Measurements from ENCODE around the gene HINT2.

The HINT2 gene

GRCh38 chr9:35769763-35770162 is 45.1 kb downstream of the HINT2 start:
- H3K4me3 ChIP-seq (ENCODE audit: low read depth in 1 of 2, low read length in 2 of 2), result no peak overlapping the region
- no peaks in the 10 kb centered on the region for H3K27me3 ChIP-seq (ENCODE audit: control insufficient read depth in 1 of 2, insufficient read depth in 2 of 2, low read length in 2 of 2)
- no peak overlapping the region for H3K9ac ChIP-seq (ENCODE audit: low read length)
- H3K36me3 ChIP-seq (ENCODE audit: insufficient read depth, low read length), result no peaks in the 10 kb centered on the region
- H3K9me3 ChIP-seq (ENCODE audit: low read length), result no peaks in the 10 kb centered on the region
- peaks cover 22% of the 10 kb centered on the region for H3K4me1 ChIP-seq (ENCODE audit: insufficient read depth, low read length)
- H3K27ac ChIP-seq (ENCODE audit: low read depth, low read length), result no peak overlapping the region

- no peaks in the 10 kb centered on the region for H3K9me3 ChIP-seq (ENCODE audit: low read length)
- H3K27ac ChIP-seq (ENCODE audit: low read depth, low read length), result no peak overlapping the region
- H3K4me3 ChIP-seq (ENCODE audit: low read depth in 1 of 2, low read length in 2 of 2), result no peak overlapping the region
- H3K36me3 ChIP-seq (ENCODE audit: insufficient read depth, low read length), result no peaks in the 10 kb centered on the region
- H3K4me1 ChIP-seq (ENCODE audit: insufficient read depth, low read length), result peaks cover 22% of the 10 kb centered on the region
- no peaks in the 10 kb centered on the region for H3K27me3 ChIP-seq (ENCODE audit: control insufficient read depth in 1 of 2, insufficient read depth in 2 of 2, low read length in 2 of 2)
- H3K9ac ChIP-seq (ENCODE audit: low read length), result no peak overlapping the region
These were observed 47.4 kb downstream of the HINT2 start for GRCh38 chr9:35767458-35767857.

DNA sequence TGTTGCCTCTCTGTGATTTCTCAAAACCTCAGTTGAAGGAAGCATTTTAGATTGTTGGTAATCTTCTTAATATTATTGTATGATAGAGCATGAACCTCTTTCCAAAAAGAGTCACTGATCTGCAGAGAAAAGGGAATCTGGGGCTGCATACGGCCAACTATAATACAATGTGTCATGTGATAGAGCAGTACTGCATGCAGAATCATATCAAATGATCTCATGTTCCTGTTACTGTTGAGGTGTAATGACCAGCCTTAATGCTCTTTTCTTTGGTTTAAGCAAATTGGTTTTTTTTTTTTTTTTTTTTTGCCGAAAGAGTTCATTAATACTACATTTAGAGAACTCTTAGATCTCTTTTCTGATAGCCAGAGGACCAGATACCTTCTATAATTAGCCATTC is 47.8 kb downstream of the HINT2 start:
- peaks cover 22% of the 10 kb centered on the region for H3K4me1 ChIP-seq (ENCODE audit: insufficient read depth, low read length)
- H3K4me3 ChIP-seq (ENCODE audit: low read depth in 1 of 2, low read length in 2 of 2), result no peak overlapping the region
- no peak overlapping the region for H3K9ac ChIP-seq (ENCODE audit: low read length)
- H3K27me3 ChIP-seq (ENCODE audit: control insufficient read depth in 1 of 2, insufficient read depth in 2 of 2, low read length in 2 of 2), result no peaks in the 10 kb centered on the region
- no peak overlapping the region for H3K27ac ChIP-seq (ENCODE audit: low read depth, low read length)
- no peaks in the 10 kb centered on the region for H3K36me3 ChIP-seq (ENCODE audit: insufficient read depth, low read length)
- no peaks in the 10 kb centered on the region for H3K9me3 ChIP-seq (ENCODE audit: low read length)

DNA sequence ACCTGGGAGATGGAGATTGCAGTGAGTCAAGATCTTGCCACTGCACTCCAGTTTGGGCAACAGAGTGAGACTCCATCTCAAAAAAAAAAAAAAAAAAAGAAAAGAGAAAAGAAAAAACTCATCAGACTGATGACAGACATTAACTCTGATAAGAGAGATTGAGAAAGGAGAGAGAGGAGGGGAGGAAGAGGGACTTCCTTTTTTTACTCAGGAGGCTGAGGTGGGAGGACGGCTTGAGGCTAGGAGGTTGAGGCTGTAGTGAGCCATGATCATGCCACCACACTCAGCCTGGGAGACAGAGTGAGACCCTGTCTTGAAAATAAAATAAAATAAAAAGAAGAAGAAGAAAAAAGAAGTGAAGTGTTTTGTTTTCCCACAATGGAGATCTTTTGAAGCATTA is 51.0 kb downstream of the HINT2 start:
- Histone ChIP-seq H3K9me3 (ENCODE audit: low read length) (no peaks in the 10 kb centered on the region), H3K9ac (ENCODE audit: low read length) (no peak overlapping the region), H3K4me1 (ENCODE audit: insufficient read depth, low read length) (peaks cover 3% of the 10 kb centered on the region), H3K27me3 (ENCODE audit: control insufficient read depth in 1 of 2, insufficient read depth in 2 of 2, low read length in 2 of 2) (no peaks in the 10 kb centered on the region), H3K27ac (ENCODE audit: low read depth, low read length) (no peak overlapping the region), H3K4me3 (ENCODE audit: low read depth in 1 of 2, low read length in 2 of 2) (no peak overlapping the region), H3K36me3 (ENCODE audit: insufficient read depth, low read length) (no peaks in the 10 kb centered on the region)

GRCh38 chr9:35763181-35763580 is 51.7 kb downstream of the HINT2 start:
- H3K9me3 ChIP-seq (ENCODE audit: low read length), result no peaks in the 10 kb centered on the region
- no peaks in the 10 kb centered on the region for H3K36me3 ChIP-seq (ENCODE audit: insufficient read depth, low read length)
- peaks cover 10% of the 10 kb centered on the region for H3K4me1 ChIP-seq (ENCODE audit: insufficient read depth, low read length)
- H3K4me3 ChIP-seq (ENCODE audit: low read depth in 1 of 2, low read length in 2 of 2), result no peak overlapping the region
- no peak overlapping the region for H3K9ac ChIP-seq (ENCODE audit: low read length)
- no peak overlapping the region for H3K27ac ChIP-seq (ENCODE audit: low read depth, low read length)
- H3K27me3 ChIP-seq (ENCODE audit: control insufficient read depth in 1 of 2, insufficient read depth in 2 of 2, low read length in 2 of 2), result no peaks in the 10 kb centered on the region

Measured in muscle layer of colon (tissue), 2 donors.